Neural crest cell (in vitro differentiated cells): ENCODE results near the gene AARS2. TPM values are rescaled to one million over a fixed set of nuclear protein-coding genes. Genes with fewer than 3 reads are reported as not detected.
"Not testable (repeated sequence)": the region's sequence is repeated elsewhere in the genome, so short reads cannot be mapped to it uniquely, and the experiment has no call there.

ENCODE experiments used
- DNase-seq: peaks from one replicate; pipeline ENCODE4 v3.0.0; 2021; ENCODE audit warnings: low read depth, mixed read lengths, low spot score
- H3K27ac Mint-ChIP-seq: one replicate; pipeline ENCODE4 v1.8.0; 2021; ENCODE audit warnings: mild to moderate bottlenecking, mixed read lengths; ENCODE audit not compliant: unreplicated experiment
- H3K27me3 Mint-ChIP-seq: 2 replicates; pipeline ENCODE4 v1.8.0; 2021; ENCODE audit warnings: low read depth, mild to moderate bottlenecking, mixed read lengths
- H3K36me3 Mint-ChIP-seq: 2 replicates; pipeline ENCODE4 v1.8.0; 2021; ENCODE audit warnings: low read depth, mild to moderate bottlenecking, mixed read lengths
- H3K4me1 Mint-ChIP-seq: 2 replicates; pipeline ENCODE4 v1.8.0; 2021; ENCODE audit warnings: mixed read lengths
- H3K4me3 Mint-ChIP-seq: one replicate; pipeline ENCODE4 v1.8.0; 2021; ENCODE audit warnings: mild to moderate bottlenecking, mixed read lengths
- H3K9me3 Mint-ChIP-seq: 2 replicates; pipeline ENCODE4 v1.8.0; 2021; ENCODE audit warnings: mixed read lengths
- CTCF ChIP-seq: fragments of 200-600 bp; sonication (generic); conservative IDR thresholded peaks from 2 replicates; pipeline ENCODE4 v1.5.0; 2021; ENCODE audit warnings: antibody characterized with exemption, mild to moderate bottlenecking
- total RNA-seq: library from RNA; stranded (reverse); gene quantifications from 2 replicates; pipeline ENCODE4 v1.2.1, GENCODE V29; 2021

Gene AARS2
- total RNA-seq, 1 donor from 2014 or later = 33.6 TPM

- Mint-ChIP-seq H3K27ac (no peak overlapping the region), H3K4me1 (no peaks in the 10 kb centered on the region), H3K27me3 (peaks cover 29% of the 10 kb centered on the region), H3K36me3 (no peaks in the 10 kb centered on the region), H3K9me3 (no peaks in the 10 kb centered on the region), H3K4me3 (no peak overlapping the region)
- DNase-seq = no peak
- TF ChIP-seq CTCF = no peak
These were observed 40.2 kb upstream of the AARS2 start for GRCh38 chr6:44353336-44353735.

- no peak overlapping the region for H3K27ac Mint-ChIP-seq
- H3K27me3 Mint-ChIP-seq = peaks cover 21% of the 10 kb centered on the region
- no peaks in the 10 kb centered on the region for H3K9me3 Mint-ChIP-seq
- H3K4me1 Mint-ChIP-seq = no peaks in the 10 kb centered on the region
- no peak for DNase-seq
- no peak for TF ChIP-seq CTCF
- no peaks in the 10 kb centered on the region for H3K36me3 Mint-ChIP-seq
- no peak overlapping the region for H3K4me3 Mint-ChIP-seq
These were observed 39.1 kb upstream of the AARS2 start for GRCh38 chr6:44352259-44352658.

- H3K9me3 Mint-ChIP-seq, H3K27me3 Mint-ChIP-seq, H3K36me3 Mint-ChIP-seq, H3K4me1 Mint-ChIP-seq, DNase-seq, H3K4me3 Mint-ChIP-seq, H3K27ac Mint-ChIP-seq: not testable (repeated sequence)
These were observed 37.5 kb upstream of the AARS2 start for GRCh38 chr6:44350650-44350994.

GRCh38 chr6:44349904-44350649 is 36.9 kb upstream of the AARS2 start:
- Mint-ChIP-seq H3K27me3 (peaks cover 2% of the 10 kb centered on the region), H3K9me3 (no peaks in the 10 kb centered on the region), H3K27ac (no peak overlapping the region), H3K4me1 (no peaks in the 10 kb centered on the region), H3K4me3 (no peak overlapping the region), H3K36me3 (no peaks in the 10 kb centered on the region)
- no peak for DNase-seq
- no peak for TF ChIP-seq CTCF

- H3K4me3 Mint-ChIP-seq, H3K27me3 Mint-ChIP-seq, H3K9me3 Mint-ChIP-seq, H3K27ac Mint-ChIP-seq, DNase-seq, H3K4me1 Mint-ChIP-seq, H3K36me3 Mint-ChIP-seq: not testable (repeated sequence)
These were observed 33.7 kb upstream of the AARS2 start for GRCh38 chr6:44346818-44347217.

GRCh38 chr6:44342489-44342888 is 29.3 kb upstream of the AARS2 start, which contains the start of gene SPATS1:
Gene SPATS1 (plus strand): TSS chr6:44342650. CDS start chr6:44343096, 446 bp downstream.
- H3K27ac Mint-ChIP-seq = no peak within 1 kb of the TSS
- peaks cover 13% of the 10 kb centered on the region for H3K4me1 Mint-ChIP-seq
- H3K27me3 Mint-ChIP-seq = peaks cover 7% of the 10 kb centered on the region
- no peaks in the 10 kb centered on the region for H3K9me3 Mint-ChIP-seq
- DNase-seq = no peak
- TF ChIP-seq CTCF = no peak
- no peaks in the 10 kb centered on the region for H3K36me3 Mint-ChIP-seq
- no peak within 1 kb of the TSS for H3K4me3 Mint-ChIP-seq
